Erythroblast (primary cell): ENCODE measurements around the gene ZNF26.

Experiments
- GATA1 ChIP-seq: IDR thresholded peaks from 2 replicates; pipeline ENCODE4 v1.6.1; 2011; ENCODE audit warnings: low read depth, mild to moderate bottlenecking, control low read depth, low read length, moderate library complexity
- POLR2A ChIP-seq: IDR thresholded peaks from 2 replicates; pipeline ENCODE4 v1.6.1; 2011; ENCODE audit warnings: mild to moderate bottlenecking, low read length

DNA sequence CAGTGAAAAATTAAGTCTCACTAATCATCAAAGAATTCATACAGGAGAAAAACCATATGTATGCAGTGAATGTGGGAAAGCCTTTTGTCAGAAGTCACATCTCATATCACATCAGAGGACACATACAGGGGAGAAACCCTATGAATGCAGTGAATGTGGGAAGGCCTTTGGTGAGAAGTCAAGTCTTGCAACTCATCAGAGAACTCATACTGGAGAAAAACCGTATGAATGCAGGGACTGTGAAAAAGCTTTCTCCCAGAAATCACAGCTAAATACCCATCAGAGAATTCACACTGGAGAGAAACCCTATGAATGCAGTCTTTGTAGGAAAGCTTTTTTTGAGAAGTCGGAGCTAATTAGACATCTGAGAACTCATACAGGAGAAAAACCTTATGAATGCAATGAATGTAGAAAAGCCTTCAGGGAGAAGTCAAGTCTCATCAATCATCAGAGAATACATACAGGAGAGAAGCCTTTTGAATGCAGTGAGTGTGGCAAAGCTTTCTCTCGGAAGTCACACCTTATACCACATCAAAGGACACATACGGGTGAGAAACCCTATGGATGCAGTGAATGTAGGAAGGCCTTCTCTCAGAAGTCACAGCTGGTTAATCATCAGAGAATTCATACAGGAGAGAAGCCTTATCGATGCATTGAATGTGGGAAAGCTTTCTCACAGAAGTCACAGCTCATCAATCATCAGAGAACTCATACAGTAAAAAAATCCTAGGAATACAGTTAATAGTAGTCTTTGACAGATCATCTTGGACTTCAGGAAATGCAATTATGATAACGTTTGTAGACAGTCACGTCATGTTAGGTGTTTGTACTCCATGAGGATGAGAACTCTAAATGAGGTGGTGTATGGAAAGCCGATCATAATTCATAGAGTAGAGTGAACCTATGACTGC lies 72.3 kb downstream of the ZNF26 start:
- TF ChIP-seq POLR2A = peak; percentile 31
- no peak for TF ChIP-seq GATA1
